CD4-positive, alpha-beta T cell treated with Interleukin-4 for 4 hours (primary cell): Measurements from ENCODE around the gene NHEJ1.

Source experiments
- DNase-seq: peaks from one replicate; pipeline ENCODE4 v3.0.0-alpha.2; 2020

Gene NHEJ1

GRCh38 chr2:219084791-219085190 lies 75.8 kb downstream of the NHEJ1 start:
- DNase-seq = no peak

- DNase-seq = no peak
Measured at GRCh38 chr2:219082332-219082958, 78.2 kb downstream of the NHEJ1 start.

GRCh38 chr2:219081701-219082331 lies 78.8 kb downstream of the NHEJ1 start:
- DNase-seq = no peak

GRCh38 chr2:219081096-219081495 lies 79.5 kb downstream of the NHEJ1 start:
- DNase-seq = no peak

GRCh38 chr2:219079417-219079816 lies 81.2 kb downstream of the NHEJ1 start:
- no peak for DNase-seq

GRCh38 chr2:219078951-219079350 lies 81.7 kb downstream of the NHEJ1 start:
- DNase-seq = no peak

GRCh38 chr2:219078126-219078525 lies 82.5 kb downstream of the NHEJ1 start:
- no peak for DNase-seq

GRCh38 chr2:219076253-219076652 lies 84.4 kb downstream of the NHEJ1 start:
- no peak for DNase-seq

GRCh38 chr2:219073413-219074129 lies 87.0 kb downstream of the NHEJ1 start:
- DNase-seq = peak; percentile 21

- no peak for DNase-seq
Measured at GRCh38 chr2:219072741-219073250, 87.8 kb downstream of the NHEJ1 start.

GRCh38 chr2:219071131-219071816 lies 89.3 kb downstream of the NHEJ1 start:
- no peak for DNase-seq

- no peak for DNase-seq
Measured at GRCh38 chr2:219065484-219065883, 95.1 kb downstream of the NHEJ1 start.

- no peak for DNase-seq
Measured at GRCh38 chr2:219062081-219062480, 98.5 kb downstream of the NHEJ1 start.

GRCh38 chr2:219060821-219061791 lies 99.5 kb downstream of the NHEJ1 start, which contains the start of gene IHH:
Gene IHH (minus strand): TSS chr2:219060921. CDS start chr2:219060467, 454 bp downstream.
- DNase-seq = no peak

- DNase-seq = no peak
Measured at GRCh38 chr2:219059725-219060682, 100.6 kb downstream of the NHEJ1 start.

- DNase-seq = no peak
Measured at GRCh38 chr2:219059375-219059724, 101.3 kb downstream of the NHEJ1 start.

- no peak for DNase-seq
Measured at GRCh38 chr2:219058541-219059374, 101.9 kb downstream of the NHEJ1 start.

GRCh38 chr2:219057709-219058540 lies 102.7 kb downstream of the NHEJ1 start:
- DNase-seq = peak; percentile 64
